Measurements from ENCODE around the gene TLL1. TPM values are rescaled to one million over a fixed set of nuclear protein-coding genes. Genes with fewer than 3 reads are reported as not detected.

The TLL1 gene
- total RNA-seq, 1 donor from 2014 or later, result 48.0 TPM

DNA sequence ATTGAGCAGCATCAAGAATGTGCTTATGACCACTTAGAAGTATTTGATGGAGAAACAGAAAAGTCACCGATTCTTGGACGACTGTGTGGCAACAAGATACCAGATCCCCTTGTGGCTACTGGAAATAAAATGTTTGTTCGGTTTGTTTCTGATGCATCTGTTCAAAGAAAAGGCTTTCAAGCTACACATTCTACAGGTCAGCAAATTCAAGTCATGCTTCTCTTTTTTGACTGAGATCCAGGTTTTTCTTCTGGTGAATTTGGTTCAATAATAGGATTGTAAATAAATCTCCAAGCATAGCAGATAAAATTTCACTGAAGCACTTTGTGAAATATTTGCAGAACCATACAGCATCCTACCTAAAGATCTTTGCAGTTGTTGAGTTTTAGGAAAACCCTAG is 218.1 kb downstream of the TLL1 start:
- Mint-ChIP-seq H3K36me3 (ENCODE audit: low read depth, unreplicated experiment) (peaks cover 7% of the 10 kb centered on the region), H3K27ac (ENCODE audit: unreplicated experiment) (no peak overlapping the region), H3K4me3 (ENCODE audit: unreplicated experiment) (no peak overlapping the region), H3K4me1 (ENCODE audit: unreplicated experiment) (no peaks in the 10 kb centered on the region), H3K27me3 (ENCODE audit: unreplicated experiment) (no peaks in the 10 kb centered on the region), H3K9me3 (ENCODE audit: unreplicated experiment) (no peaks in the 10 kb centered on the region)
- no peak for DNase-seq (ENCODE audit: low spot score)
- TF ChIP-seq, protein P1, sequence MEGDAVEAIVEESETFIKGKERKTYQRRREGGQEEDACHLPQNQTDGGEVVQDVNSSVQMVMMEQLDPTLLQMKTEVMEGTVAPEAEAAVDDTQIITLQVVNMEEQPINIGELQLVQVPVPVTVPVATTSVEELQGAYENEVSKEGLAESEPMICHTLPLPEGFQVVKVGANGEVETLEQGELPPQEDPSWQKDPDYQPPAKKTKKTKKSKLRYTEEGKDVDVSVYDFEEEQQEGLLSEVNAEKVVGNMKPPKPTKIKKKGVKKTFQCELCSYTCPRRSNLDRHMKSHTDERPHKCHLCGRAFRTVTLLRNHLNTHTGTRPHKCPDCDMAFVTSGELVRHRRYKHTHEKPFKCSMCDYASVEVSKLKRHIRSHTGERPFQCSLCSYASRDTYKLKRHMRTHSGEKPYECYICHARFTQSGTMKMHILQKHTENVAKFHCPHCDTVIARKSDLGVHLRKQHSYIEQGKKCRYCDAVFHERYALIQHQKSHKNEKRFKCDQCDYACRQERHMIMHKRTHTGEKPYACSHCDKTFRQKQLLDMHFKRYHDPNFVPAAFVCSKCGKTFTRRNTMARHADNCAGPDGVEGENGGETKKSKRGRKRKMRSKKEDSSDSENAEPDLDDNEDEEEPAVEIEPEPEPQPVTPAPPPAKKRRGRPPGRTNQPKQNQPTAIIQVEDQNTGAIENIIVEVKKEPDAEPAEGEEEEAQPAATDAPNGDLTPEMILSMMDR (IDR thresholded peaks at IDR 0.05; ENCODE audit: unreplicated experiment), result no peak

DNA sequence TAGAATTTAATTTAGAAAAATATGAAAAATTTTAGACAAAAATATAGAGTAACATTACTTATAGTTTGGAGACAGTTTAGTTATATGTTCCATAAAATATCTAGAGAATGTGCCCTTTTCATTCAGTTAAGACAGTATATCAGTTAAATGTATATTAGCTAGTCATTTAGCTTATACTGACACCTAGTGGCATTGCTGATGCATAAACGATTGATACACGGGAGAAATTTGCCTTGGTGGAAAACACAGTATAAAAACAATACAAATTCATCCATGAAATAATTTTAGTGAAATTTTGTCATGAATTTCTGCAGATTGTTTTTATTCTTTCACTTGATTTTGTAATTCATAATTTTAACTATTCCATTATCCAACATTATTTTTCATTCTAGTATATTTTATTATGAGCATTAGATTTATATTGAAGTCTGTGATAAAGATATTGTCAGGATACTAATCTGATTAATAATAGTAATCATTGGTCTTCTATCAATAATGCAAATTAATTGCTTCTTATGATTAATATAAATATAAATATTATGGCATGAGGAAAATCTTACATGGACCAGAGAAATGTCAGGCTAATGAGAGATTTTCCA is 219.0 kb downstream of the TLL1 start:
- Mint-ChIP-seq H3K4me3 (ENCODE audit: unreplicated experiment) (no peak overlapping the region), H3K4me1 (ENCODE audit: unreplicated experiment) (no peaks in the 10 kb centered on the region)
- no peak for DNase-seq (ENCODE audit: low spot score)

DNA sequence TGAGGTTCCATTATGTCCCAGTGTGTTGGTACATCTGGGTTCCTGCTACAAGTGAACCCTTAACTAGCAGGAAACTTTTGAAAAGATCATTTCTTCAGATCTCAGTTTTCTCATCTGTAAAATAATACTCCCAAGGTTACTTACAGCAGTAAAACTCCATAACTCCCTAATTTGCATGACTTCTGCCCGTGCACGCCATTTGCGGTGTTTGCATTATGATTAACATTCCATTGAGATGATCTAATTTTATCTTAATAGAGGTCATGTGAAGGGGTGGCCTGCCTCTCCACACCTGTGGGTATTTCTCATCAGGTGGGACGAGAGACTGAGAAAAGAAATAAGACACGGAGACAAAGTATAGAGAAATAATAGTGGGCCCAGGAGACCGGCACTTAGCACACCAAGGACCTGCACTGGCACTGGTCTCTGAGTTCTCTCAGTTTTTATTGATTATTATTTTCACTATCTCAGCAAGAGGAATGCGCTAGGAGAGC is 219.8 kb downstream of the TLL1 start:
- Mint-ChIP-seq H3K27ac (ENCODE audit: unreplicated experiment) (no peak overlapping the region), H3K4me1 (ENCODE audit: unreplicated experiment) (no peaks in the 10 kb centered on the region), H3K4me3 (ENCODE audit: unreplicated experiment) (no peak overlapping the region), H3K27me3 (ENCODE audit: unreplicated experiment) (no peaks in the 10 kb centered on the region), H3K36me3 (ENCODE audit: low read depth, unreplicated experiment) (peaks cover 7% of the 10 kb centered on the region), H3K9me3 (ENCODE audit: unreplicated experiment) (no peaks in the 10 kb centered on the region)
- TF ChIP-seq, protein P1 (IDR thresholded peaks at IDR 0.05; ENCODE audit: unreplicated experiment), result no peak
- DNase-seq (ENCODE audit: low spot score), result no peak

More for the DNA sequence above, 219.0 kb downstream of the TLL1 start:
- TF ChIP-seq, protein P1 (IDR thresholded peaks at IDR 0.05; ENCODE audit: unreplicated experiment), result peak; percentile 72
- Mint-ChIP-seq H3K36me3 (ENCODE audit: low read depth, unreplicated experiment) (peaks cover 7% of the 10 kb centered on the region), H3K27ac (ENCODE audit: unreplicated experiment) (no peak overlapping the region), H3K9me3 (ENCODE audit: unreplicated experiment) (no peaks in the 10 kb centered on the region), H3K27me3 (ENCODE audit: unreplicated experiment) (no peaks in the 10 kb centered on the region)

DNA sequence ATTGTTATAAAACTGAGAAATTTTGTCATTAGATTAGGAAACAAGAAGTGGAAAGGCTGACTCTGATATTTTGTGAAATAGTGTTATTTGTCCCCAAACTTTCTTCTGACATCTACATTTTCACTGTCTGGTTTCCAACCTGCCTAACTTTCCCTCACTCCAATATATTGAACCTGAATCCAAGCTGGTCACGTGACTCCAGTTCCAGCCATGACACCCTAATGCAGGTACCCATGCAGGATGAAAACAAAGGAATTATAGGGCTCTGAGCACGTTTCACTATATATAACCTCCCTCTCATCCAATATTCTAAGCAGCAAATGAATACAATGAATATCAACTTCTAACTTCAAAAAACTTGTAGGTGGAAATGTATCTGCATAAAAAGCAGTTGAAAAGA is 231.6 kb downstream of the TLL1 start:
- H3K27ac Mint-ChIP-seq (ENCODE audit: unreplicated experiment), result no peak overlapping the region
- no peaks in the 10 kb centered on the region for H3K27me3 Mint-ChIP-seq (ENCODE audit: unreplicated experiment)
- H3K9me3 Mint-ChIP-seq (ENCODE audit: unreplicated experiment), result no peaks in the 10 kb centered on the region
- no peaks in the 10 kb centered on the region for H3K36me3 Mint-ChIP-seq (ENCODE audit: low read depth, unreplicated experiment)
- DNase-seq (ENCODE audit: low spot score), result no peak
- TF ChIP-seq, protein P1 (IDR thresholded peaks at IDR 0.05; ENCODE audit: unreplicated experiment), result no peak
- H3K4me3 Mint-ChIP-seq (ENCODE audit: unreplicated experiment), result no peak overlapping the region
- H3K4me1 Mint-ChIP-seq (ENCODE audit: unreplicated experiment), result no peaks in the 10 kb centered on the region

DNA sequence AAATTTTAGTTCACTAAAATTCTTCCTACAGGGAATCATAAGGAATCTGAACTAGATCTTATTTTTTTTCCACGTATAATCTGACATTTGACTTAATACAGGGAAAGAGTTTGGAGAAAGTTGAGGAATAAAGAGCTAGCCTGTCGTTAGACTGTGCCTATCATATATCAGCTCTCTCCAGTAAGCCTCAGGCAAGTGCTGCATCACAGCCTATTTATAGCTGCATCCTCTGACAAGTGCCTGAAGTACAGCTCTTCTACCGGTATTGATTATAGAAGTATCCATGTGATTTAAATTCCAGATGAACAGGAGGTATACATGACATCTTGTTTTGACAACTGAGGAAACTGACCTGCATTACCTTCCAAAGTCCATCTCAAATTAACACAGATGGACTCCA is 248.9 kb downstream of the TLL1 start:
- Mint-ChIP-seq H3K27me3 (ENCODE audit: unreplicated experiment) (peaks cover 1% of the 10 kb centered on the region), H3K9me3 (ENCODE audit: unreplicated experiment) (no peaks in the 10 kb centered on the region), H3K4me1 (ENCODE audit: unreplicated experiment) (no peaks in the 10 kb centered on the region), H3K27ac (ENCODE audit: unreplicated experiment) (no peak overlapping the region), H3K36me3 (ENCODE audit: low read depth, unreplicated experiment) (no peaks in the 10 kb centered on the region), H3K4me3 (ENCODE audit: unreplicated experiment) (no peak overlapping the region)
- TF ChIP-seq, protein P1 (IDR thresholded peaks at IDR 0.05; ENCODE audit: unreplicated experiment), result no peak
- no peak for DNase-seq (ENCODE audit: low spot score)
